SK-N-SH treated with all-trans-retinoic acid at 6 μM for 48 hours (cell line): ENCODE measurements around the gene KRT4.

ENCODE experiments used
- ISL1 ChIP-seq: fragments of 250-450 bp; sonication (Bioruptor Pico); IDR thresholded peaks from 2 replicates; pipeline ENCODE4 v2.1.2; 2022; ENCODE audit warnings: mild to moderate bottlenecking, moderate library complexity
- TF ChIP-seq, protein P1 (sequence below): fragments of 250-450 bp; sonication (Bioruptor Pico); IDR thresholded peaks from 2 replicates; pipeline ENCODE4 v1.8.0; 2021; ENCODE audit warnings: low read depth, mild to moderate bottlenecking, moderate library complexity, borderline replicate concordance
- TF ChIP-seq, protein P2 (sequence below): fragments of 250-450 bp; sonication (Bioruptor Pico); IDR thresholded peaks from 2 replicates; pipeline ENCODE4 v1.8.0; 2020; ENCODE audit warnings: mild to moderate bottlenecking, moderate library complexity, borderline replicate concordance
- TF ChIP-seq, protein P3 (sequence below): fragments of 250-450 bp; sonication (Bioruptor Pico); IDR thresholded peaks from 2 replicates; pipeline ENCODE4 v1.5.0; 2020; ENCODE audit warnings: mild to moderate bottlenecking, moderate library complexity

DNA sequence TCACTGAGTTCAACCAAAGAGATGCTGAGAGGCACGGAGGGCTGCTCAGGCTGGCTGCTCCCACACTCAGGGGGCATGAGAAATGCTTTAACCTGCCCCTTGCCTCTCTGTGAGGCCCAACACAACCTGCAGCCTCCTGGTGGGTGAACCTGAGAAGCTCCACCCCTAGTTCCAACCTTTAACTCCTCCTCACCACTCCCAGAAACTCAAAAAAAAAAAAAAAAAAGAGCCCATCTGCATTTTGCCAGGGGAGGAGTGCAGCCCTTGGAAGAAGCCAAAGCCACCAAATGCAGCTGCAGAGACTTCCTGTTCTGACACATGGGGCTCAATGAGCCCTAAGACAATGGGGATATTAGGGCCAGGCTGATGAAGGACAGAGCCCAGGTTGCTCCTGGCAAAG, 8.9 kb downstream of the KRT4 start:
- no peak for TF ChIP-seq ISL1 (CRISPR knock-in tag)
- TF ChIP-seq, protein P1, sequence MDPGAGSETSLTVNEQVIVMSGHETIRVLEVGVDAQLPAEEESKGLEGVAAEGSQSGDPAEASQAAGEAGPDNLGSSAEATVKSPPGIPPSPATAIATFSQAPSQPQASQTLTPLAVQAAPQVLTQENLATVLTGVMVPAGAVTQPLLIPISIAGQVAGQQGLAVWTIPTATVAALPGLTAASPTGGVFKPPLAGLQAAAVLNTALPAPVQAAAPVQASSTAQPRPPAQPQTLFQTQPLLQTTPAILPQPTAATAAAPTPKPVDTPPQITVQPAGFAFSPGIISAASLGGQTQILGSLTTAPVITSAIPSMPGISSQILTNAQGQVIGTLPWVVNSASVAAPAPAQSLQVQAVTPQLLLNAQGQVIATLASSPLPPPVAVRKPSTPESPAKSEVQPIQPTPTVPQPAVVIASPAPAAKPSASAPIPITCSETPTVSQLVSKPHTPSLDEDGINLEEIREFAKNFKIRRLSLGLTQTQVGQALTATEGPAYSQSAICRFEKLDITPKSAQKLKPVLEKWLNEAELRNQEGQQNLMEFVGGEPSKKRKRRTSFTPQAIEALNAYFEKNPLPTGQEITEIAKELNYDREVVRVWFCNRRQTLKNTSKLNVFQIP (CRISPR knock-in tag): no peak
- TF ChIP-seq, protein P2, sequence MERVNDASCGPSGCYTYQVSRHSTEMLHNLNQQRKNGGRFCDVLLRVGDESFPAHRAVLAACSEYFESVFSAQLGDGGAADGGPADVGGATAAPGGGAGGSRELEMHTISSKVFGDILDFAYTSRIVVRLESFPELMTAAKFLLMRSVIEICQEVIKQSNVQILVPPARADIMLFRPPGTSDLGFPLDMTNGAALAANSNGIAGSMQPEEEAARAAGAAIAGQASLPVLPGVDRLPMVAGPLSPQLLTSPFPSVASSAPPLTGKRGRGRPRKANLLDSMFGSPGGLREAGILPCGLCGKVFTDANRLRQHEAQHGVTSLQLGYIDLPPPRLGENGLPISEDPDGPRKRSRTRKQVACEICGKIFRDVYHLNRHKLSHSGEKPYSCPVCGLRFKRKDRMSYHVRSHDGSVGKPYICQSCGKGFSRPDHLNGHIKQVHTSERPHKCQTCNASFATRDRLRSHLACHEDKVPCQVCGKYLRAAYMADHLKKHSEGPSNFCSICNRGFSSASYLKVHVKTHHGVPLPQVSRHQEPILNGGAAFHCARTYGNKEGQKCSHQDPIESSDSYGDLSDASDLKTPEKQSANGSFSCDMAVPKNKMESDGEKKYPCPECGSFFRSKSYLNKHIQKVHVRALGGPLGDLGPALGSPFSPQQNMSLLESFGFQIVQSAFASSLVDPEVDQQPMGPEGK (CRISPR knock-in tag): no peak
- TF ChIP-seq, protein P3, sequence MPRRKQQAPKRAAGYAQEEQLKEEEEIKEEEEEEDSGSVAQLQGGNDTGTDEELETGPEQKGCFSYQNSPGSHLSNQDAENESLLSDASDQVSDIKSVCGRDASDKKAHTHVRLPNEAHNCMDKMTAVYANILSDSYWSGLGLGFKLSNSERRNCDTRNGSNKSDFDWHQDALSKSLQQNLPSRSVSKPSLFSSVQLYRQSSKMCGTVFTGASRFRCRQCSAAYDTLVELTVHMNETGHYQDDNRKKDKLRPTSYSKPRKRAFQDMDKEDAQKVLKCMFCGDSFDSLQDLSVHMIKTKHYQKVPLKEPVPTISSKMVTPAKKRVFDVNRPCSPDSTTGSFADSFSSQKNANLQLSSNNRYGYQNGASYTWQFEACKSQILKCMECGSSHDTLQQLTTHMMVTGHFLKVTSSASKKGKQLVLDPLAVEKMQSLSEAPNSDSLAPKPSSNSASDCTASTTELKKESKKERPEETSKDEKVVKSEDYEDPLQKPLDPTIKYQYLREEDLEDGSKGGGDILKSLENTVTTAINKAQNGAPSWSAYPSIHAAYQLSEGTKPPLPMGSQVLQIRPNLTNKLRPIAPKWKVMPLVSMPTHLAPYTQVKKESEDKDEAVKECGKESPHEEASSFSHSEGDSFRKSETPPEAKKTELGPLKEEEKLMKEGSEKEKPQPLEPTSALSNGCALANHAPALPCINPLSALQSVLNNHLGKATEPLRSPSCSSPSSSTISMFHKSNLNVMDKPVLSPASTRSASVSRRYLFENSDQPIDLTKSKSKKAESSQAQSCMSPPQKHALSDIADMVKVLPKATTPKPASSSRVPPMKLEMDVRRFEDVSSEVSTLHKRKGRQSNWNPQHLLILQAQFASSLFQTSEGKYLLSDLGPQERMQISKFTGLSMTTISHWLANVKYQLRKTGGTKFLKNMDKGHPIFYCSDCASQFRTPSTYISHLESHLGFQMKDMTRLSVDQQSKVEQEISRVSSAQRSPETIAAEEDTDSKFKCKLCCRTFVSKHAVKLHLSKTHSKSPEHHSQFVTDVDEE (CRISPR knock-in tag): no peak
